NCI-H1930 (cell line): ENCODE measurements around the gene MTNR1B.

Source experiments
- DNase-seq, 2 experiments: peaks; one replicate each; lab custom pipeline; 2025; lab: John Stamatoyannopoulos, UW

MTNR1B gene

GRCh38 chr11:92969634-92970347, at the start of gene MTNR1B:
TSS of gene MTNR1B (plus strand) at chr11:92969651. CDS start at chr11:92969726, 75 bp downstream.
- DNase-seq = no peak

GRCh38 chr11:92920331-92920730, 49.1 kb upstream of the MTNR1B start:
- no peak for DNase-seq

- DNase-seq = no peak
These were observed 46.7 kb upstream of the MTNR1B start for GRCh38 chr11:92922731-92923130.

- DNase-seq = no peak
These were observed 40.2 kb upstream of the MTNR1B start for GRCh38 chr11:92929246-92929645.

GRCh38 chr11:92929653-92930052, 39.8 kb upstream of the MTNR1B start:
- no peak for DNase-seq

GRCh38 chr11:92931746-92932422, 37.6 kb upstream of the MTNR1B start:
- DNase-seq = no peak

GRCh38 chr11:92939305-92939704, 30.1 kb upstream of the MTNR1B start:
- no peak for DNase-seq

GRCh38 chr11:92941676-92942571, 27.5 kb upstream of the MTNR1B start:
- no peak for DNase-seq

- no peak for DNase-seq
These were observed 22.7 kb upstream of the MTNR1B start for GRCh38 chr11:92946707-92947106.

- DNase-seq = no peak
These were observed 21.3 kb upstream of the MTNR1B start for GRCh38 chr11:92948116-92948515.

- DNase-seq = no peak
These were observed 15.4 kb upstream of the MTNR1B start for GRCh38 chr11:92954003-92954402.

GRCh38 chr11:92955860-92956259, 13.6 kb upstream of the MTNR1B start:
- no peak for DNase-seq

GRCh38 chr11:92960886-92961285, 8.6 kb upstream of the MTNR1B start:
- no peak for DNase-seq

- DNase-seq = no peak
These were observed 7.0 kb upstream of the MTNR1B start for GRCh38 chr11:92962446-92962845.

GRCh38 chr11:92964471-92964870, 5.0 kb upstream of the MTNR1B start:
- DNase-seq = no peak

GRCh38 chr11:92965196-92965595, 4.3 kb upstream of the MTNR1B start:
- no peak for DNase-seq

GRCh38 chr11:92967178-92967577, 2.3 kb upstream of the MTNR1B start:
- DNase-seq = no peak

GRCh38 chr11:92967867-92968266, 1.6 kb upstream of the MTNR1B start:
- no peak for DNase-seq

GRCh38 chr11:92969293-92969633, 188 bp upstream of the MTNR1B start:
- DNase-seq = no peak

GRCh38 chr11:92972248-92972647, 2.8 kb downstream of the MTNR1B start:
- no peak for DNase-seq

- DNase-seq = no peak
These were observed 5.8 kb downstream of the MTNR1B start for GRCh38 chr11:92975285-92975684.

- no peak for DNase-seq
These were observed 7.2 kb downstream of the MTNR1B start for GRCh38 chr11:92976681-92977080.

- DNase-seq = no peak
These were observed 8.0 kb downstream of the MTNR1B start for GRCh38 chr11:92977401-92977800.
